HG03139 (cell line): ENCODE measurements around the gene GAPDHS.

ENCODE experiments used
- ATAC-seq: cut with Tn5 transposase; IDR thresholded peaks from one replicate; pipeline ENCODE4 v1.9.1; 2021; ENCODE audit not compliant: unreplicated experiment

The GAPDHS gene

GRCh38 chr19:35509861-35510625 is 23.2 kb upstream of the GAPDHS start:
- no peak for ATAC-seq

- no peak for ATAC-seq
These were observed 22.7 kb upstream of the GAPDHS start for GRCh38 chr19:35510626-35510964.

- ATAC-seq = no peak
These were observed 21.9 kb upstream of the GAPDHS start for GRCh38 chr19:35511337-35511736.

GRCh38 chr19:35512831-35513627 is 20.2 kb upstream of the GAPDHS start:
- ATAC-seq = no peak

GRCh38 chr19:35513628-35514281 is 19.5 kb upstream of the GAPDHS start, which contains the start of gene DMKN:
DMKN (minus strand) TSS chr19:35513649; CDS start chr19:35513475, 174 bp downstream.
- no peak for ATAC-seq

GRCh38 chr19:35514282-35514809 is 18.9 kb upstream of the GAPDHS start:
- no peak for ATAC-seq

GRCh38 chr19:35516310-35516709 is 16.9 kb upstream of the GAPDHS start:
- ATAC-seq = no peak

GRCh38 chr19:35517342-35517741 is 15.9 kb upstream of the GAPDHS start:
- no peak for ATAC-seq

GRCh38 chr19:35518313-35518712 is 14.9 kb upstream of the GAPDHS start:
- ATAC-seq = no peak

- ATAC-seq = no peak
These were observed 14.0 kb upstream of the GAPDHS start for GRCh38 chr19:35519291-35519690.

GRCh38 chr19:35521124-35521743 is 12.0 kb upstream of the GAPDHS start:
- no peak for ATAC-seq

- ATAC-seq = no peak
These were observed 10.4 kb upstream of the GAPDHS start for GRCh38 chr19:35522745-35523327.

- ATAC-seq = no peak
These were observed 8.9 kb upstream of the GAPDHS start for GRCh38 chr19:35524181-35524837.

GRCh38 chr19:35525873-35526272 is 7.4 kb upstream of the GAPDHS start:
- ATAC-seq = no peak

- no peak for ATAC-seq
These were observed 4.8 kb upstream of the GAPDHS start, which contains the start of gene SBSN for GRCh38 chr19:35528218-35529038. SBSN (minus strand) TSS chr19:35528311; CDS start chr19:35528281, 30 bp downstream.

GRCh38 chr19:35529241-35530218 is 3.7 kb upstream of the GAPDHS start:
- ATAC-seq = no peak

GRCh38 chr19:35531291-35531690 is 2.0 kb upstream of the GAPDHS start:
- ATAC-seq = no peak

GRCh38 chr19:35533822-35534392 is 651 bp downstream of the GAPDHS start:
- ATAC-seq = no peak
